Measurements from ENCODE around the gene PAPOLB. TPM values are rescaled to one million over a fixed set of nuclear protein-coding genes. Genes with fewer than 3 reads are reported as not detected.
A peak's percentile ranks its signal among the peaks of the same experiment; 100 is the strongest.

Gene PAPOLB
- total and polyA plus RNA-seq, 2 donors (not counting 3 experiments of a cell fraction or from before 2014, with no cell fraction given) = 0.07 TPM; not detected in 1

DNA sequence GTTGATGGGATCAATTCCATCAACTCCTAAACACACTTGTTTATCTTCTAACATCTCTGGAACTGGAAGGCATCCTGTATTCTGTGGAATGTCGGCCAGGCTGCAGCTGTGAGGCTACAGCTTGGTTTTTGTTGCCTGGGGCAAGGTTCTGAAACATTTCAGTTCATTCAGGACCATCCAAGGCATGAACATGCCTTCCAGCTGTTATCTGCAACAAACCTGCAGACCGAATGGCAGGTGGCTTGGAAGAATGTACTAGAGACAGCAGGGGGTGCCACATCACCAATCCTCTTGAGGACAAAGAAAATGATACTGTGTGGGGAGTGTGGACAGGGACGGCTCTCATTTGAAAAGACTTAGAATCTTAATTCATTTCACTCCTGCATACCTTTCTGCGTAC lies 12.4 kb downstream of the PAPOLB start:
- FAIRE-seq (peak; percentile 37), DNase-seq (ENCODE audit: low read depth, low spot score) (peak; percentile 36)
- H4K20me1 ChIP-seq (replicated peaks; ENCODE audit: control insufficient read depth, extremely low read depth, insufficient read depth, low read length) = no peaks in the 10 kb centered on the region
- H3K4me1 ChIP-seq (ENCODE audit: control insufficient read depth, extremely low read depth, insufficient read depth, low read length) = peaks cover 2% of the 10 kb centered on the region
- BruUV-seq (replicated peaks) = no TSS peak
- H3K36me3 ChIP-seq (ENCODE audit: control insufficient read depth in 2 of 2, extremely low read depth in 1 of 2, insufficient read depth in 2 of 2, low read length in 2 of 2) = no peaks in the 10 kb centered on the region
- no peak overlapping the region for H3K4me3 ChIP-seq (replicated peaks in 1 of 3; ENCODE audit: insufficient read depth in 1 of 3, low read depth in 1 of 3, low read length in 3 of 3)
- H3K9me3 ChIP-seq (replicated peaks; ENCODE audit: control insufficient read depth, insufficient read depth, low read length) = no peaks in the 10 kb centered on the region
- H3K27ac ChIP-seq (ENCODE audit: insufficient read depth, low read depth, low read length) = no peak overlapping the region
- H3K9me1 ChIP-seq (replicated peaks; ENCODE audit: control insufficient read depth, extremely low read depth, insufficient read depth, low read length) = no peaks in the 10 kb centered on the region
- intact Hi-C loops (cut with micrococcal nuclease) = loop anchor here (1.0 kb wide), 1 partner anchor 236 kb away; no protein-coding TSS in a partner anchor
- dilution Hi-C loops (cut with MboI; ENCODE audit: extremely low pct_ligation_motif_present, low sequenced_read_pairs) = no loop called here
- H3K9ac ChIP-seq (replicated peaks; ENCODE audit: extremely low read depth, insufficient read depth, low read length) = no peak overlapping the region
- no peak overlapping the region for H3K4me2 ChIP-seq (ENCODE audit: insufficient read depth, low read length)
- POLR2A ChIA-PET = no interaction called here
- CTCF ChIA-PET = interaction anchor here (1.0 to 2.2 kb wide), 11 partner anchors 19 to 369 kb away, joined by 3 to 13 read pairs (median 4); partner anchors contain the start of gene RADIL
- peaks cover 0 to 3% of the 10 kb centered on the region in 2 experiments for H3K27me3 ChIP-seq (ENCODE audit: control insufficient read depth in 2 of 2, insufficient read depth in 2 of 2, low read length in 2 of 2)
- peak; percentile 23 to 39 for TF ChIP-seq CTCF (IDR thresholded peaks at IDR 0.05; ENCODE audit: extremely low read depth in 1 of 2, insufficient read depth in 1 of 2, low read depth in 1 of 2, low read length in 2 of 2)
- no peak for TF ChIP-seq MAX (IDR thresholded peaks at IDR 0.05; ENCODE audit: insufficient read depth, insufficient read length)
- TF ChIP-seq POLR2A (IDR thresholded peaks at IDR 0.05; ENCODE audit: low read depth, low read length) = no peak
- no peak for TF ChIP-seq EZH2 (IDR thresholded peaks at IDR 0.05; ENCODE audit: borderline replicate concordance, low read depth, low read length, severe bottlenecking)
- no peak for TF ChIP-seq POLR2AphosphoS5 (IDR thresholded peaks at IDR 0.05; ENCODE audit: insufficient read depth, low read depth, low read length)
- no peak for TF ChIP-seq GATA2 (IDR thresholded peaks at IDR 0.05; ENCODE audit: insufficient read depth, insufficient read length, low read depth, low read length)
- no peak overlapping the region for H2AFZ ChIP-seq (ENCODE audit: low read depth, low read length)
- H3K79me2 ChIP-seq (ENCODE audit: control insufficient read depth, insufficient read depth, low read length) = no peaks in the 10 kb centered on the region
